PC-3 (cell line): ENCODE measurements around the gene DKK3.

Source experiments
- EZH2 ChIP-seq: fragments of 300-600 bp; sonication (generic); IDR thresholded peaks from one replicate; pipeline ENCODE4 v1.6.1; 2017; ENCODE audit warnings: antibody characterized with exemption, mild to moderate bottlenecking, low read length; ENCODE audit not compliant: unreplicated experiment
- EZH2phosphoT487 ChIP-seq: fragments of 300-600 bp; sonication (generic); IDR thresholded peaks from 2 replicates; pipeline ENCODE4 v1.6.1; 2018; ENCODE audit warnings: mild to moderate bottlenecking, antibody characterized with exemption, low read length, borderline replicate concordance
- TF ChIP-seq, protein P1 (sequence below): fragments of 300-600 bp; sonication (generic); conservative IDR thresholded peaks from 2 replicates; pipeline ENCODE4 v1.5.1; 2017; ENCODE audit warnings: antibody characterized with exemption, low read depth, mild to moderate bottlenecking, low read length

DNA sequence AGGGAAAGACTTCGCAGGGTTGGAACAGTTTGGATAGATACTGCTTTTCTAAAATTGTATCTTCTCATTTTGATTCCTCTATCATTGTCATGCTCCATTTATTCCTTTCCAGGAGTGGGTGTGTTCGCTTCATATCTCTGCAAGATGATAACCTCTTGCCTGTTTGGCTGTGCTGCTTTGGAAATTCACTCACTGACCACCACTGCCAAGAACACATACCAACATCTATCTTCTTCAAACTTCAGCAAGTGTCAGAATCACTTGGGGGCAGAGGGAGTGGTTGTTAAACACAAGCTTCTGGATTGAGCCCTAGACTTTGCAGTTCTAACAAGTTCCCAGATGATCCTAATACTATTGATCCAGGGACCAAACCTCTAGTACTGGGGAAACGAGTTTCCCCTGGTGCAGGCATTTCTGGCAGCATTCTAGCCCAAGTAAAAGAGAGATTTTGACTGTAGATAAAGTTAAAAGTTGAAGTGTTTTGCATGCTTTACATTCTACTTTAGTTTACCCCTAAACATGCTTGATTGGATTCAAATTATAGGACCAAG is 11.5 kb upstream of the DKK3 start:
- TF ChIP-seq EZH2 (no peak), EZH2phosphoT487 (no peak)
- TF ChIP-seq, protein P1, sequence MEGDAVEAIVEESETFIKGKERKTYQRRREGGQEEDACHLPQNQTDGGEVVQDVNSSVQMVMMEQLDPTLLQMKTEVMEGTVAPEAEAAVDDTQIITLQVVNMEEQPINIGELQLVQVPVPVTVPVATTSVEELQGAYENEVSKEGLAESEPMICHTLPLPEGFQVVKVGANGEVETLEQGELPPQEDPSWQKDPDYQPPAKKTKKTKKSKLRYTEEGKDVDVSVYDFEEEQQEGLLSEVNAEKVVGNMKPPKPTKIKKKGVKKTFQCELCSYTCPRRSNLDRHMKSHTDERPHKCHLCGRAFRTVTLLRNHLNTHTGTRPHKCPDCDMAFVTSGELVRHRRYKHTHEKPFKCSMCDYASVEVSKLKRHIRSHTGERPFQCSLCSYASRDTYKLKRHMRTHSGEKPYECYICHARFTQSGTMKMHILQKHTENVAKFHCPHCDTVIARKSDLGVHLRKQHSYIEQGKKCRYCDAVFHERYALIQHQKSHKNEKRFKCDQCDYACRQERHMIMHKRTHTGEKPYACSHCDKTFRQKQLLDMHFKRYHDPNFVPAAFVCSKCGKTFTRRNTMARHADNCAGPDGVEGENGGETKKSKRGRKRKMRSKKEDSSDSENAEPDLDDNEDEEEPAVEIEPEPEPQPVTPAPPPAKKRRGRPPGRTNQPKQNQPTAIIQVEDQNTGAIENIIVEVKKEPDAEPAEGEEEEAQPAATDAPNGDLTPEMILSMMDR: no peak
